K562 (cell line): ENCODE measurements around the gene SLC13A3. TPM values are rescaled to one million over a fixed set of nuclear protein-coding genes. Genes with fewer than 3 reads are reported as not detected.

ENCODE experiments used
- ATAC-seq: fragments of 200-7000 bp; cut with Tn5 transposase; 3 replicates; pipeline ENCODE4 v1.9.1; 2020; ENCODE audit warnings: moderate library complexity
- BruUV-seq: library from RNA; stranded (reverse); fragments of 400-500 nt; replicated peaks from 2 replicates; lab custom pipeline; 2021; lab: Mats Ljungman, UMichigan
- CTCF ChIA-PET: fragments of 300-600 bp; formaldehyde crosslinking; extraction: SDS; loops from one replicate; lab custom pipeline; 2021; ENCODE audit warnings: low intra/inter-chr PET ratio; lab: Yijun Ruan, JAX
- POLR2A ChIA-PET: fragments of 300-600, 350-650 bp; sonication (Branson Sonifier 250); formaldehyde crosslinking; extraction: SDS; loops from one replicate; lab custom pipeline; 2021; ENCODE audit warnings: antibody characterized with exemption, inconsistent platforms; lab: Yijun Ruan, JAX
- DNase-seq, 4 experiments: peaks; one replicate each; pipeline versions ENCODE4 v3.0.0 to v3.0.0-alpha.2; 2011 to 2018; ENCODE audit warnings: low spot score in 3 of 4, mixed read lengths in 3 of 4; ENCODE audit errors: extremely low read depth in 1 of 4
- FAIRE-seq: peaks from 2 replicates; lab custom pipeline; 2011; peaks lifted over from hg19 to GRCh38; lab: Jason Lieb, UNC
- H2AFZ ChIP-seq: 2 replicates; pipeline ENCODE4 v1.6.0; 2011; ENCODE audit warnings: low read depth, low read length, control low read depth, inconsistent platforms
- H3K27ac ChIP-seq: fragments of 200-600 bp; 3 replicates; pipeline ENCODE4 v1.8.0; 2011; ENCODE audit warnings: low read depth, mild to moderate bottlenecking, control low read depth, inconsistent platforms, low read length, moderate library complexity, mixed read lengths; ENCODE audit errors: extremely low read depth
- H3K27me3 ChIP-seq, 2 experiments: fragments of 300-600 bp in 1 of 2; 2 replicates in 1 of 2; 3 replicates in 1 of 2; pipeline versions ENCODE4 v1.6.0 to v1.8.0; 2011; ENCODE audit warnings: inconsistent platforms in 2 of 2, low read length in 2 of 2, mild to moderate bottlenecking in 1 of 2, mixed read lengths in 1 of 2, moderate library complexity in 1 of 2; ENCODE audit not compliant: control insufficient read depth in 2 of 2, insufficient read depth in 2 of 2
- H3K36me3 ChIP-seq: fragments of 300-600 bp; 3 replicates; pipeline ENCODE4 v1.8.0; 2011; ENCODE audit warnings: mild to moderate bottlenecking, low read length, inconsistent platforms; ENCODE audit not compliant: control insufficient read depth, insufficient read depth
- H3K4me1 ChIP-seq, 2 experiments: fragments of 200-600 bp in 1 of 2; replicated peaks in 1 of 2; 2 replicates in 1 of 2; 3 replicates in 1 of 2; pipeline versions ENCODE4 v1.5.1 to v1.8.0; 2011; ENCODE audit warnings: inconsistent platforms in 2 of 2, low read length in 2 of 2, mild to moderate bottlenecking in 1 of 2, mixed read lengths in 1 of 2, moderate library complexity in 1 of 2; ENCODE audit not compliant: control insufficient read depth in 2 of 2, insufficient read depth in 2 of 2
- H3K4me2 ChIP-seq: 2 replicates; pipeline ENCODE4 v1.6.1; 2011; ENCODE audit warnings: low read length, control low read depth, inconsistent platforms, mixed read lengths; ENCODE audit not compliant: insufficient read depth
- H3K4me3 ChIP-seq: fragments of 200-600 bp; sonication (generic), shearing (Covaris generic); 2 replicates; pipeline ENCODE4 v1.5.1; 2016; ENCODE audit warnings: control low read depth, inconsistent platforms
- H3K79me2 ChIP-seq: fragments of 200-600 bp; 3 replicates; pipeline ENCODE4 v1.8.0; 2011; ENCODE audit warnings: low read length, inconsistent platforms; ENCODE audit not compliant: control insufficient read depth, insufficient read depth
- H3K9ac ChIP-seq, 2 experiments: 2 replicates each; pipeline versions ENCODE4 v1.6.0 to v1.6.1; 2011; ENCODE audit warnings: low read depth in 2 of 2, low read length in 2 of 2, control low read depth in 1 of 2, inconsistent platforms in 1 of 2, mild to moderate bottlenecking in 1 of 2, mixed read lengths in 1 of 2; ENCODE audit not compliant: insufficient read depth in 1 of 2
- H3K9me1 ChIP-seq: one replicate; pipeline ENCODE4 v1.6.0; 2011; ENCODE audit warnings: inconsistent platforms, mild to moderate bottlenecking, low read length, moderate library complexity; ENCODE audit not compliant: control insufficient read depth, insufficient read depth
- H3K9me3 ChIP-seq: replicated peaks from 2 replicates; pipeline ENCODE4 v1.5.1; 2011; ENCODE audit warnings: low read depth, low read length, inconsistent platforms; ENCODE audit not compliant: control insufficient read depth, insufficient read depth
- H4K20me1 ChIP-seq: replicated peaks from 2 replicates; pipeline ENCODE4 v1.6.1; 2011; ENCODE audit warnings: low read length, inconsistent platforms, mixed read lengths; ENCODE audit not compliant: control insufficient read depth, insufficient read depth
- ARNT ChIP-seq, 2 experiments: fragments of 450-650 bp; IDR thresholded peaks; 2 replicates each; pipeline ENCODE4 v1.6.1; 2016; ENCODE audit warnings: mild to moderate bottlenecking in 1 of 2
- BCOR ChIP-seq: fragments of 450-650 bp; IDR thresholded peaks from 2 replicates; pipeline ENCODE4 v1.6.1; 2016
- CBX5 ChIP-seq: IDR thresholded peaks from 2 replicates; pipeline ENCODE4 v1.6.1; 2014; ENCODE audit warnings: low read depth, borderline replicate concordance
- GTF2E2 ChIP-seq: fragments of 200-800 bp; sonication (Bioruptor generic); IDR thresholded peaks from 2 replicates; pipeline ENCODE4 v1.6.1; 2016; ENCODE audit warnings: missing genetic modification characterization, missing compliant biosample characterization
- HDAC2 ChIP-seq: fragments of 450-650 bp; IDR thresholded peaks from 2 replicates; pipeline ENCODE4 v1.6.1; 2016; ENCODE audit warnings: mild to moderate bottlenecking
- KAT7 ChIP-seq: sonication (generic); formaldehyde crosslinking; IDR thresholded peaks from 2 replicates; pipeline ENCODE4 v1.8.0; 2022; ENCODE audit warnings: missing genetic modification reagents, mild to moderate bottlenecking, borderline replicate concordance
- KDM1A ChIP-seq, 2 experiments: fragments of 450-650 bp; IDR thresholded peaks; 2 replicates each; pipeline ENCODE4 v1.6.1; 2016; ENCODE audit warnings: mild to moderate bottlenecking in 2 of 2
- KLF10 ChIP-seq: fragments of 250-450 bp; sonication (Bioruptor Pico); IDR thresholded peaks from 2 replicates; pipeline ENCODE4 v1.6.1; 2021; ENCODE audit warnings: matching md5 sums
- PHF20 ChIP-seq: fragments of 450-650 bp; IDR thresholded peaks from 2 replicates; pipeline ENCODE4 v1.6.1; 2018; ENCODE audit not compliant: partially characterized antibody
- RBM25 ChIP-seq: fragments of 200-400 bp; formaldehyde crosslinking; IDR thresholded peaks from 2 replicates; pipeline ENCODE4 v1.6.1; 2018; ENCODE audit warnings: low read length, low read depth, moderate library complexity; ENCODE audit not compliant: severe bottlenecking
- RCOR1 ChIP-seq, 2 experiments: IDR thresholded peaks; 2 replicates each; pipeline ENCODE4 v1.6.1; 2012; ENCODE audit warnings: low read depth in 2 of 2, low read length in 2 of 2, borderline replicate concordance in 1 of 2, improper control_type of control experiment in 1 of 2
- TARDBP ChIP-seq: fragments of 450-650 bp; IDR thresholded peaks from 2 replicates; pipeline ENCODE4 v1.6.1; 2016
- ZEB2 ChIP-seq: fragments of 450-650 bp; IDR thresholded peaks from 2 replicates; pipeline ENCODE4 v1.6.1; 2016
- ZFP36 ChIP-seq: fragments of 150-350 bp; IDR thresholded peaks from 2 replicates; pipeline ENCODE4 v1.6.1; 2018; ENCODE audit warnings: low read length, low read depth; ENCODE audit not compliant: partially characterized antibody
- ZNF140 ChIP-seq: fragments of 250-450 bp; sonication (Bioruptor Pico); IDR thresholded peaks from 2 replicates; pipeline ENCODE4 v1.8.0; 2021; ENCODE audit warnings: moderate library complexity, mild to moderate bottlenecking, inconsistent platforms
- ZNF175 ChIP-seq: fragments of 200-800 bp; sonication (Bioruptor generic); IDR thresholded peaks from 2 replicates; pipeline ENCODE4 v1.6.1; 2016; ENCODE audit warnings: low read depth, mild to moderate bottlenecking, missing genetic modification characterization, missing compliant biosample characterization
- ZNF239 ChIP-seq: fragments of 250-450 bp; sonication (Bioruptor Pico); IDR thresholded peaks from 2 replicates; pipeline ENCODE4 v1.4.0; 2020; ENCODE audit warnings: mild to moderate bottlenecking
- ZNF253 ChIP-seq: fragments of 250-450 bp; sonication (Bioruptor Pico); conservative IDR thresholded peaks from 2 replicates; pipeline ENCODE4 v1.6.1; 2021; ENCODE audit warnings: mild to moderate bottlenecking
- ZNF586 ChIP-seq: fragments of 450-650 bp; formaldehyde crosslinking; conservative IDR thresholded peaks from 2 replicates; pipeline ENCODE4 v1.4.0; 2020; ENCODE audit warnings: mild to moderate bottlenecking, moderate library complexity
- WGBS: fragments of 100-300 bp; shearing (Covaris generic); methylation state at CpG from one replicate; pipeline ENCODE4 v1.1.6; 2016; ENCODE audit warnings: low coverage, mixed read lengths; ENCODE audit not compliant: insufficient coverage; ENCODE audit errors: missing lambda C conversion rate; 5-methylcytosine and 5-hydroxymethylcytosine counted together
- in situ Hi-C: fragments of 300-500 bp; cut with MboI; formaldehyde crosslinking; loops from 4 replicates; pipeline ENCODE4 v1.15.0; 2018; ENCODE audit warnings: inconsistent platforms, mixed read lengths
- intact Hi-C: fragments of 100-400 bp; cut with micrococcal nuclease; formaldehyde crosslinking; loops from 2 replicates; pipeline ENCODE4 v1.14.2; 2022
- polyA plus RNA-seq, 8 experiments: library from polyadenylated mRNA; depleted of rRNA in 4 of 8; stranded (reverse) in 5 of 8; unstranded in 3 of 8; fragments of >200 nt; fragmentation: Nextera tagmentation in 2 of 8; fragmentation: Illumina TruSeq in 1 of 8; extraction: Ambion mirVana in 2 of 8; extraction: Trizol in 1 of 8; gene quantifications; 2 replicates each; pipeline versions ENCODE4 v1.2.1 to v1.2.3, GENCODE V29; 2011 to 2014; ENCODE audit warnings: inconsistent platforms in 1 of 8, missing spikeins in 1 of 8
- total RNA-seq, 7 experiments: library from RNA; depleted of rRNA in 6 of 7; stranded (reverse); fragments of >200 nt in 6 of 7; fragmentation: Illumina TruSeq in 2 of 7; extraction: Trizol in 2 of 7; gene quantifications; 2 replicates each; pipeline versions ENCODE4 v1.2.1 to v1.2.3, GENCODE V29; 2011 to 2021; ENCODE audit warnings: low replicate concordance in 1 of 7

Gene SLC13A3
- total and polyA plus RNA-seq, 9 of the 15 experiments (the other 6 are each of a cell fraction or from before 2014, with no cell fraction given) = 5.5 to 16.4 (median 8.5) TPM

- DNase-seq (no peak), FAIRE-seq (peak; percentile 35), ATAC-seq (no peak)
- Histone ChIP-seq H2AFZ (no peak overlapping the region), H3K9ac (no peak overlapping the region), H3K27ac (no peak overlapping the region), H3K79me2 (no peaks in the 10 kb centered on the region), H3K9me1 (no peaks in the 10 kb centered on the region), H3K4me2 (no peak overlapping the region), H3K4me3 (no peak overlapping the region), H4K20me1 (no peaks in the 10 kb centered on the region), H3K27me3 (no peaks in the 10 kb centered on the region), H3K36me3 (no peaks in the 10 kb centered on the region), H3K9me3 (no peaks in the 10 kb centered on the region), H3K4me1 (peaks cover 9 to 11% of the 10 kb centered on the region in 2 experiments; a peak in 4 of 5 replicates)
- CTCF ChIA-PET = no interaction called here
- BruUV-seq = no TSS peak
- WGBS = 78% methylated on average over 4 of the region's 4 CpGs
- in situ Hi-C loops = no loop called here
- intact Hi-C loops = no loop called here
- POLR2A ChIA-PET = interaction anchor here (0.8 kb wide), 1 partner anchor 19 kb away, joined by 4 read pairs; no protein-coding TSS in a partner anchor
- TF ChIP-seq PHF20 (no peak), ZNF175 (CRISPR knock-in tag) (no peak), ZEB2 (no peak), TARDBP (no peak), GTF2E2 (tag) (no peak), KDM1A (IDR thresholded peaks at IDR 0.05) (peak; percentile 37 to 70; a peak in 1 of 4 replicates), RBM25 (peak; percentile 83), ZNF140 (no peak), ZNF586 (no peak), ZNF253 (no peak), ZNF239 (CRISPR knock-in tag) (no peak), KLF10 (CRISPR knock-in tag) (no peak), ZFP36 (peak; percentile 80), HDAC2 (0 out of 2 replicates have a peak, but pooled peaks have one; percentile 30), BCOR (peak; percentile 91), KAT7 (CRISPR knock-in tag) (no peak), CBX5 (no peak), ARNT (IDR thresholded peaks at IDR 0.05) (no peak), RCOR1 (IDR thresholded peaks at IDR 0.05; ENCODE audit: borderline replicate concordance in 1 of 2, low read depth in 2 of 2, low read length in 2 of 2) (0 out of 4 replicates have a peak, but pooled peaks of 1 of the 2 experiments have one; percentile 8)
These were observed 13.7 kb downstream of the SLC13A3 start for GRCh38 chr20:46637427-46638133.
